WI38 (cell line): ENCODE data around the gene CDK2AP2.

ENCODE experiments used
- H3K4me3 ChIP-seq: 2 replicates; pipeline ENCODE4 v1.5.1; 2011; ENCODE audit warnings: low read depth, mild to moderate bottlenecking, control low read depth, low read length
- TF ChIP-seq, protein P1 (sequence below): IDR thresholded peaks from 2 replicates; pipeline ENCODE4 v1.5.1; 2012; ENCODE audit warnings: low read depth, mild to moderate bottlenecking, control low read depth, low read length

The CDK2AP2 gene

DNA sequence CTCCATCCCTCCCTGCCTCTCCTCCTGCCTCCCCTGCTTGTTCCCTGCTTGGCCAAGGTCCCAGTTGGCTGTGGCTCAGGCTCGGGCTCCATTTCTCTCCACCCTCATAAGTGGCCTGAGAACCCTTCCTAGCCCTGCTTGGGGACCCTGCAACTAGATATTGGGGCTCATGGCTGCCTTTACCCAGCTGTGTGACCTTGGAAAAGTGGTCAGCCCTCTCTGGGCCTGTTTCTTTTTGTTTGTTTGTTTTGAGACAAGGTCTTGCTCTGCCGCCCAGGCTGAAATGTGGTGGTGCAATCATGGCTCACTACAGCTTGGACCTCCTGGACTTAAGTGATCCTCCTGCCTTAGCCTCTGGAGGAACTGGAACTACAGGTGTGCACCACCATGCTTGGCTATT, 35.6 kb upstream of the CDK2AP2 start:
- no peak overlapping the region for H3K4me3 ChIP-seq
- TF ChIP-seq, protein P1, sequence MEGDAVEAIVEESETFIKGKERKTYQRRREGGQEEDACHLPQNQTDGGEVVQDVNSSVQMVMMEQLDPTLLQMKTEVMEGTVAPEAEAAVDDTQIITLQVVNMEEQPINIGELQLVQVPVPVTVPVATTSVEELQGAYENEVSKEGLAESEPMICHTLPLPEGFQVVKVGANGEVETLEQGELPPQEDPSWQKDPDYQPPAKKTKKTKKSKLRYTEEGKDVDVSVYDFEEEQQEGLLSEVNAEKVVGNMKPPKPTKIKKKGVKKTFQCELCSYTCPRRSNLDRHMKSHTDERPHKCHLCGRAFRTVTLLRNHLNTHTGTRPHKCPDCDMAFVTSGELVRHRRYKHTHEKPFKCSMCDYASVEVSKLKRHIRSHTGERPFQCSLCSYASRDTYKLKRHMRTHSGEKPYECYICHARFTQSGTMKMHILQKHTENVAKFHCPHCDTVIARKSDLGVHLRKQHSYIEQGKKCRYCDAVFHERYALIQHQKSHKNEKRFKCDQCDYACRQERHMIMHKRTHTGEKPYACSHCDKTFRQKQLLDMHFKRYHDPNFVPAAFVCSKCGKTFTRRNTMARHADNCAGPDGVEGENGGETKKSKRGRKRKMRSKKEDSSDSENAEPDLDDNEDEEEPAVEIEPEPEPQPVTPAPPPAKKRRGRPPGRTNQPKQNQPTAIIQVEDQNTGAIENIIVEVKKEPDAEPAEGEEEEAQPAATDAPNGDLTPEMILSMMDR: no peak

DNA sequence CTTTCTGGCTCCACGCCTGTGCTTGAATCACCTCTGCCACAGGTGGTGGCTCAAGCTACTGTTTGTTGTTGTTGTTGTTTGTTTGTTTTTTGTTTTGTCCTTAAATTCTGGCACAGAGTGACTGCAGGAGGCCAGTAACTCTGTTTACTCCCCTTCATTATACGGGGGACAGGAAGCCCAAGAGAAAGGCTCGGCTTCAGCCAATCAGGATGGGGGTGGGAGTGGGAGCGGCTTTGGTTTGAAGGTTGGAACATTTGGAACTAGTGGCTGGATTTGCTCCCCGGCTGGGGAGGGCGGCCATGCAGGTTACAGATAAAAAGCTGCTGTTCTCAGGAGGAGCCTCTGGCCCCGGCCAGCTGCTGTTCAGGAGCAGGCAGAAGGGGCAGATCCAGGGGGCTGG, 35.0 kb upstream of the CDK2AP2 start:
- TF ChIP-seq, protein P1: no peak
- H3K4me3 ChIP-seq: no peak overlapping the region

DNA sequence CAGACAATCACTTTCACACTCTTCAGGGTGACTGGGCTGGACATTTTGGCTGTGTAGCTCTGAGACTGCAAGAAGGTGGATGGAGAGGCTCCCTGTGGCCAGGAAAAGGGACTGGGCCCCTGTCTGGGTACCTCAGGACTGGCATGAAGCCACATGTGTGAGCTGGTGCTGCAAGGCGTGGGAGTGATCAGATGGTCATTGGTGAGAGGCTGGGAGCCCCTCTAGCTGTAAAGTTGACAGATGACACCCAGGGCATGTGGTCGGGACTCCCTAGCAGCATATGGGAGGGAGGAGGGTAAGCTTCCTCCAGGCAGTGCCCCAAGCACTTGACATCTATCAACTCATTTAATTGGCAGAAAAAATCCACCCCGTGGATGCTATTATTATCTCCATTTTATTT, 34.2 kb upstream of the CDK2AP2 start:
- TF ChIP-seq, protein P1: no peak

DNA sequence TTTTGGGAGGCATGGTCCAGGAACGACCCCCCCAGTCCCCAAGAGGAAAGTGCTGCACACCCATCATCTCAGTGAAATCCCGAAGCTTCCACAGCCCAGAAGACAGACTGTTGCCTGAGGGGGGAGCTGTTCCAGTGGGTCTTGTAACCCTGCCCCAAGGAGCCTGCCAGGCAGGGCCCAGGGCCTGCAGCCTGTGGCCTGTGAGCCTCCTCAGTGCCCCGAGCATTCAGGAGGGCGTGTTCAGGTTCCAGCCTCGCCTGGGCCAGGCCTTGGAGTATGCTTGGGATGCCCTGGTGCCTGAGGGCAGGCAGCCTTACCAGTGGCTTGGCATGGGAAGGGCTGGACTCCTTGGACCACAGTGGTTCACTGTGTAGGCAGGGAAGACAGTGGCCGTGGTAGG, 33.2 kb upstream of the CDK2AP2 start:
- no peak overlapping the region for H3K4me3 ChIP-seq
- TF ChIP-seq, protein P1: no peak

More for the DNA sequence above, 34.2 kb upstream of the CDK2AP2 start:
- H3K4me3 ChIP-seq: no peak overlapping the region

DNA sequence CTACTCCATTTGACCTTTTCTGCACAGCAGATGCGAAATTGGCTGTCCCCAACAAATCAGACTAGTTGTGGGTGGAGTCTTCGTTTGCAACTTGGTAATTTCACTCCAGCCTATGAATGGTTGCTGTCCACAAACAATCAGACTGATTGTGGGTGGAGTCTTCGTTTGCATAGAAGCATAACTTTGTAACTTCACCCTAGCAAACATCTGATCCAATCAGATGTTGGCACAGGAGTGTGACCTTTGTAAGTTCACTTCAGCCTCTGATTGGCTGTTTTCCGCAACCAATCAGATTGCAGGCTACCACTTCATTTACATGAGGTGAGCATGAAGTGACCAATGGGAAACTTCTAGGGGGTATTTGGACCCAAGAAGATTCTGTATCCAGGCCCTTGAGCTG, 31.6 kb upstream of the CDK2AP2 start:
- TF ChIP-seq, protein P1: no peak
- H3K4me3 ChIP-seq: no peak overlapping the region

DNA sequence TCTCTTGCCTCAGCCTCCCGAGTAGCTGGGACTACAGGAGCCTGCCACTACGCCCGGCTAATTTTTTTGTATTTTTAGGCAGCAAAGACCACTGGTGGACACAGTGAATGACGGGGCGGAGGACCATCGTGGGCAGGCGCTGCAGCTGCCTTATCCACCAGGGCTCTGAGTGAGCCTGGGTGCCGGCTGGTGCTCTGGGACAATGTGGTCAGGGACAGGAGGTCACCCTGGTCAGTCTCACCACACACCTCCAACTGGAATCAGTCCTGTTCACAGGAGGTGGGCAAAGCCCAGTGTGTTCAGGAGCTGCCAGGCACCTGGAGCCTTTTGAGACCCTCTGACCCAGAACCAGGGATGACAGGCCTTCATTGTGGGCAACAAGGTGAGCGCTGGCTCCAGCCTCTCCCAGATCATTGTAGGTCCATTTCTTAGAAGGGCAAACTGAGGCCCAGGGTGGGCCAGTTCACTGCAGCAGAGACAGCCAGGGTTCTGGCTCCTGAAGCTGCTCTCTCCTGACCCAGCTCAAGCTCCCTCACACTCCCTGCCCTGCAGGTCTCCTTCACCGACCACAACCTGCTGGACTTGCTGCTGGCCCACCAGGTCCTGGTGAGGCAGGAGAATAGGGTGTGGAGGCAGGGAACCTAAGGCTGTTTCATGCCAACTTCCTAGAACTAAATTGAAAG, 31.0 kb upstream of the CDK2AP2 start:
- TF ChIP-seq, protein P1: no peak

DNA sequence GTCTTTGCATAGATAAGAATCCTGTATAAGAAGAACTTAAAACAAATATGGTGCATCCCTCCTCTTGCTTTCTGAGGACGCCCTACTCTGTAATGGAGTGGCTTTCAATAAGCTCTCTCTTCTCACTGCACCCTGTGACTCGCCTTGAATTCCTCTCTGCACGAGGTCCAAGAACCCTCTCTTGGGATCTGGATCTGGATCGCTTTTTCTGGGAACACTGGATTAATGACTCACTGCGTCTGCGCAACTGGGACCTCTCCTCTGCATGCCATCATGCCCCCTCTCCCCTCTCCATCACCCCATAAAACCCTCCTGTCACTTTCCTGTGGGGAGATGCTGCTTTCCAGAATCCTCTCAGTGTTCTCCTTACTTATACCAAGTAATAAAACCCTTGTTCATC, 30.3 kb upstream of the CDK2AP2 start:
- TF ChIP-seq, protein P1: no peak
- H3K4me3 ChIP-seq: no peak overlapping the region

More for the DNA sequence above, 31.0 kb upstream of the CDK2AP2 start:
- no peak overlapping the region for H3K4me3 ChIP-seq
